ENCODE results near the gene EIF2S3.

GRCh38 chrX:24027086-24027485, 27.7 kb upstream of the EIF2S3 start, which contains the start of gene KLHL15:
- TF ChIP-seq CTCF (IDR thresholded peaks at IDR 0.05; ENCODE audit: insufficient read depth, low read length) (no peak), POLR2AphosphoS5 (IDR thresholded peaks at IDR 0.05; ENCODE audit: low read depth) (no peak), REST (IDR thresholded peaks at IDR 0.05; ENCODE audit: insufficient replicate concordance, low read depth) (no peak), GABPA (IDR thresholded peaks at IDR 0.05; ENCODE audit: low read depth) (no peak), SPI1 (IDR thresholded peaks at IDR 0.05; ENCODE audit: borderline replicate concordance, low read depth) (no peak)

Measured in HL-60 (cell line).